Parathyroid adenoma (tissue), 2 donors: ENCODE data around the gene SMARCD2.

ENCODE experiments used
- H2AFZ ChIP-seq: fragments of 300-600 bp; sonication (generic); one replicate; pipeline ENCODE4 v1.7.0; 2017; ENCODE audit warnings: antibody characterized with exemption, mild to moderate bottlenecking
- H3K27ac ChIP-seq: fragments of 300-600 bp; sonication (generic); one replicate; pipeline ENCODE4 v1.7.0; 2017
- H3K27me3 ChIP-seq: fragments of 300-600 bp; sonication (generic); one replicate; pipeline ENCODE4 v1.7.0; 2017; ENCODE audit warnings: low read length; ENCODE audit not compliant: control insufficient read depth, insufficient read depth
- H3K36me3 ChIP-seq: fragments of 300-600 bp; sonication (generic); one replicate; pipeline ENCODE4 v1.7.0; 2017; ENCODE audit warnings: low read length; ENCODE audit not compliant: control insufficient read depth, insufficient read depth
- H3K4me1 ChIP-seq: fragments of 300-600 bp; sonication (generic); one replicate; pipeline ENCODE4 v1.7.0; 2017; ENCODE audit warnings: control low read depth
- H3K4me2 ChIP-seq: fragments of 300-600 bp; sonication (generic); one replicate; pipeline ENCODE4 v1.7.0; 2017; ENCODE audit warnings: low read length
- H3K4me3 ChIP-seq: fragments of 300-600 bp; sonication (generic); one replicate; pipeline ENCODE4 v1.7.0; 2017; ENCODE audit warnings: low read depth, low read length
- H3K79me2 ChIP-seq: fragments of 300-600 bp; sonication (generic); one replicate; pipeline ENCODE4 v1.7.0; 2017; ENCODE audit warnings: control low read depth
- H3K9ac ChIP-seq: fragments of 300-600 bp; sonication (generic); one replicate; pipeline ENCODE4 v1.7.0; 2017; ENCODE audit warnings: mild to moderate bottlenecking
- H3K9me3 ChIP-seq: fragments of 300-600 bp; sonication (generic); one replicate; pipeline ENCODE4 v1.7.0; 2017; ENCODE audit warnings: low read length; ENCODE audit not compliant: control insufficient read depth
- CTCF ChIP-seq: fragments of 300-600 bp; sonication (generic); IDR thresholded peaks from one replicate; pipeline ENCODE4 v1.7.0; 2017; ENCODE audit warnings: antibody characterized with exemption, mild to moderate bottlenecking
- donor health status: primary hyperparathyroidism.

Gene SMARCD2

GRCh38 chr17:63822537-63822936, 19.9 kb downstream of the SMARCD2 start:
- Histone ChIP-seq H3K4me2 (peak overlapping the region; percentile 24), H3K27me3 (no peaks in the 10 kb centered on the region), H2AFZ (no peak overlapping the region), H3K9ac (no peak overlapping the region), H3K36me3 (no peaks in the 10 kb centered on the region), H3K79me2 (peaks cover 10% of the 10 kb centered on the region), H3K9me3 (no peaks in the 10 kb centered on the region), H3K4me1 (no peaks in the 10 kb centered on the region), H3K4me3 (no peak overlapping the region), H3K27ac (no peak overlapping the region)
- TF ChIP-seq CTCF, result no peak

DNA sequence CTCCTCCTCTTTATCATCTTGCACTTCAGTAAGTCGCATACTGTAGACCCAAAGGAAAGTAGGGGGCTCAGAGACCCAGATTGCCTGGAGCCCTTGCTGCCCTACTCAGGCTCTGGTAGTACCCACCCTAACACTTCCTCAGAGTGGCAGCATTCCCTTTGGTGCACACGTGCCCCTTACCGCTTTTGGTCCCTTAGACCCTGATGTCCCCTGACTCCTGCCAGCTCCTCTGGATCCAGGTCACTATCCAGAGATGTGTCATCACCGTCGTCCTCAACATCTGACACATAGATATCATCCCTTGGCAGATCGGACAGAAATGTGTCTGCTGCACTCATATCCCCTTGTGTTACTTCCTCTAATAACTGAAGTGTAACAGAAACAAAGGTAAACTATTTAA, 20.7 kb downstream of the SMARCD2 start:
- Histone ChIP-seq H3K4me3 (no peak overlapping the region), H3K36me3 (no peaks in the 10 kb centered on the region), H3K79me2 (peaks cover 10% of the 10 kb centered on the region), H3K27ac (no peak overlapping the region), H3K27me3 (no peaks in the 10 kb centered on the region), H3K9me3 (no peaks in the 10 kb centered on the region), H2AFZ (no peak overlapping the region), H3K4me2 (no peak overlapping the region), H3K4me1 (no peaks in the 10 kb centered on the region), H3K9ac (no peak overlapping the region)
- no peak for TF ChIP-seq CTCF

DNA sequence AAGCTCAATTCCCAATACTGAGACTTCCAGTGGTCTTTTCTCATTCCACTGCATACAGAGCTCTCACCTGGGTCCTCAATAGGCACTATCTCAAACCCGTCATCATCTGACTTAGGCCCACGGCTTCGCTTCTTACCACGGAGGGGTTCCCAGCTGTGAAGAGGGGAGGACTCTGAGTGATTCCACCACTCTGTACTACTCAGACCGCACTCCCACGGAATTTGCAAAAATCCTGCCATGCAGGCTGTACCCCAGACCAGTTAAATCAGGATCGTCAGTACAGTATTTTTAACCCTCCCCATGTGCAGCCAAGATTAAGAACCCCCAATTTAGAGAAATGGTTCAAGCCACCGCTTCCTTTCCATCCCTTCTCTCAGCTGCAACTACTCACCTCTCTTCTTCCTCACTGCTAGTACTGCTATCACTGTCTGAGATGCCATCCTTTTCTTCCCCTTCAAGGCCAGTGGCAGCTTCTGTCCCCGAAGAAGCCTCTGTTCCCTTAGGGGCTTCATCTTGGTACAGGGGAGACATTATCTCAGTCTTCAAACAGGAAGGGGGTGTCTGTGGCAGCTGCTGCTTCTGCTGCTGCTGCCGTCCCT, 21.4 kb downstream of the SMARCD2 start:
- H3K4me1 ChIP-seq, result no peaks in the 10 kb centered on the region
- H3K9ac ChIP-seq, result no peak overlapping the region
- H3K79me2 ChIP-seq, result peaks cover 5% of the 10 kb centered on the region
- no peaks in the 10 kb centered on the region for H3K9me3 ChIP-seq
- no peaks in the 10 kb centered on the region for H3K36me3 ChIP-seq
- H3K27ac ChIP-seq, result no peak overlapping the region
- TF ChIP-seq CTCF, result no peak
- no peak overlapping the region for H2AFZ ChIP-seq
- no peaks in the 10 kb centered on the region for H3K27me3 ChIP-seq
- no peak overlapping the region for H3K4me3 ChIP-seq
- H3K4me2 ChIP-seq, result no peak overlapping the region

- Histone ChIP-seq H3K4me3 (no peak overlapping the region), H3K9me3 (no peaks in the 10 kb centered on the region), H3K9ac (no peak overlapping the region), H3K36me3 (no peaks in the 10 kb centered on the region), H3K4me1 (no peaks in the 10 kb centered on the region), H3K4me2 (no peak overlapping the region), H3K27me3 (no peaks in the 10 kb centered on the region), H3K27ac (no peak overlapping the region), H3K79me2 (no peaks in the 10 kb centered on the region), H2AFZ (no peak overlapping the region)
- no peak for TF ChIP-seq CTCF
Observed at GRCh38 chr17:63819585-63820537, 22.6 kb downstream of the SMARCD2 start.
